ENCODE results near the gene HDC.

DNA sequence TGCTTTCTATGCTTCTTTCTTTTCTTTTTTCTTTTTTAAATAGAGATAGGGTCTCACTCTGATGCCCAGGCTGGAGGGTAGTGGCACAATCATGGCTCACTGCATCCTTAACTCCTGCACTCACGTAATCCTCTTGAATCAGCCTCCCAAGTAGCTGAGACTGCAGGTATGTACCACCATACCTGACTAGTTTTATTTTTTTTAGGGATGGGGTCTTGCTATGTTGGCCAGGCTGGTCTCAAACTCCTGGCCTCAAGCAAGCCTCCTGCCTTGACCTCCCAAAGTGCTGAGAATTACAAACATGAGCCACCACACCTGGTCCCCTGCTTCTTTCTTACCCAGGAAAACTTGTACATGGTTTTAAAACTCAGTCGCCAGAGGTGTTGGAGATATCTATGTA lies 24.2 kb upstream of the HDC start:
- TF ChIP-seq EZH2 (IDR thresholded peaks at IDR 0.05): no peak
- TF ChIP-seq, protein P1, sequence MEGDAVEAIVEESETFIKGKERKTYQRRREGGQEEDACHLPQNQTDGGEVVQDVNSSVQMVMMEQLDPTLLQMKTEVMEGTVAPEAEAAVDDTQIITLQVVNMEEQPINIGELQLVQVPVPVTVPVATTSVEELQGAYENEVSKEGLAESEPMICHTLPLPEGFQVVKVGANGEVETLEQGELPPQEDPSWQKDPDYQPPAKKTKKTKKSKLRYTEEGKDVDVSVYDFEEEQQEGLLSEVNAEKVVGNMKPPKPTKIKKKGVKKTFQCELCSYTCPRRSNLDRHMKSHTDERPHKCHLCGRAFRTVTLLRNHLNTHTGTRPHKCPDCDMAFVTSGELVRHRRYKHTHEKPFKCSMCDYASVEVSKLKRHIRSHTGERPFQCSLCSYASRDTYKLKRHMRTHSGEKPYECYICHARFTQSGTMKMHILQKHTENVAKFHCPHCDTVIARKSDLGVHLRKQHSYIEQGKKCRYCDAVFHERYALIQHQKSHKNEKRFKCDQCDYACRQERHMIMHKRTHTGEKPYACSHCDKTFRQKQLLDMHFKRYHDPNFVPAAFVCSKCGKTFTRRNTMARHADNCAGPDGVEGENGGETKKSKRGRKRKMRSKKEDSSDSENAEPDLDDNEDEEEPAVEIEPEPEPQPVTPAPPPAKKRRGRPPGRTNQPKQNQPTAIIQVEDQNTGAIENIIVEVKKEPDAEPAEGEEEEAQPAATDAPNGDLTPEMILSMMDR (IDR thresholded peaks at IDR 0.05 in 2 of 3, conservative IDR thresholded peaks at IDR 0.05 in 1 of 3; ENCODE audit: borderline replicate concordance in 1 of 3, insufficient read depth in 1 of 3, low read depth in 2 of 3, low read length in 2 of 3): no peak
- TF ChIP-seq POLR2A (IDR thresholded peaks at IDR 0.05; ENCODE audit: borderline replicate concordance, extremely low read depth, insufficient read depth, insufficient read length): no peak
